GM12864 (cell line): ENCODE results near the gene PARD6G.

Experiments used
- DNase-seq: peaks from one replicate; pipeline ENCODE4 v3.0.0-alpha.2; 2011; ENCODE audit warnings: low read depth
- H3K4me3 ChIP-seq: 2 replicates; pipeline ENCODE4 v1.5.1; 2011; ENCODE audit warnings: mild to moderate bottlenecking, low read depth, low read length, control low read depth
- TF ChIP-seq, protein P1 (sequence below): IDR thresholded peaks from 2 replicates; pipeline ENCODE4 v1.5.1; 2011; ENCODE audit warnings: low read depth, mild to moderate bottlenecking, moderate library complexity, low read length, control low read depth, inconsistent platforms; ENCODE audit errors: missing control alignments

Gene PARD6G

DNA sequence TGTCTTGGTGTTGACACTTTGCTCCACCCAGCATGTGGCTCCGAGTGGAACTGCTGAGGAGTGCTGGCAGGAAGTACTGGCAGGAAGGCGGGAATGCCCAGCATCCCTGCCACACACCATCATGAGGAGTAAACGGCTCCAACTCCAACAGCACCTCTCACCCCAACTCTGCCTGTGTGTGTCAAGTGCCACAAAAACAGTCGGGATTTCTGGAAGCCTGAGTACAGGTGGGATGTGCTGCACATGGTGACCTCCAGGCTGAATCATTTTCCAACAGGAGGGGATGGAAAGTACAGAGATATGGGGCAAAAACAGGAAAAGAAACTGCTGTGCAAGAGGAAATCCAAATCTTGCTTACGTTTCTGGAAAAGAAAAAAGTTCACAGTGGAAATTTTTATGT lies 53.6 kb downstream of the PARD6G start:
- DNase-seq: no peak
- H3K4me3 ChIP-seq: no peak overlapping the region
- TF ChIP-seq, protein P1, sequence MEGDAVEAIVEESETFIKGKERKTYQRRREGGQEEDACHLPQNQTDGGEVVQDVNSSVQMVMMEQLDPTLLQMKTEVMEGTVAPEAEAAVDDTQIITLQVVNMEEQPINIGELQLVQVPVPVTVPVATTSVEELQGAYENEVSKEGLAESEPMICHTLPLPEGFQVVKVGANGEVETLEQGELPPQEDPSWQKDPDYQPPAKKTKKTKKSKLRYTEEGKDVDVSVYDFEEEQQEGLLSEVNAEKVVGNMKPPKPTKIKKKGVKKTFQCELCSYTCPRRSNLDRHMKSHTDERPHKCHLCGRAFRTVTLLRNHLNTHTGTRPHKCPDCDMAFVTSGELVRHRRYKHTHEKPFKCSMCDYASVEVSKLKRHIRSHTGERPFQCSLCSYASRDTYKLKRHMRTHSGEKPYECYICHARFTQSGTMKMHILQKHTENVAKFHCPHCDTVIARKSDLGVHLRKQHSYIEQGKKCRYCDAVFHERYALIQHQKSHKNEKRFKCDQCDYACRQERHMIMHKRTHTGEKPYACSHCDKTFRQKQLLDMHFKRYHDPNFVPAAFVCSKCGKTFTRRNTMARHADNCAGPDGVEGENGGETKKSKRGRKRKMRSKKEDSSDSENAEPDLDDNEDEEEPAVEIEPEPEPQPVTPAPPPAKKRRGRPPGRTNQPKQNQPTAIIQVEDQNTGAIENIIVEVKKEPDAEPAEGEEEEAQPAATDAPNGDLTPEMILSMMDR: no peak

DNA sequence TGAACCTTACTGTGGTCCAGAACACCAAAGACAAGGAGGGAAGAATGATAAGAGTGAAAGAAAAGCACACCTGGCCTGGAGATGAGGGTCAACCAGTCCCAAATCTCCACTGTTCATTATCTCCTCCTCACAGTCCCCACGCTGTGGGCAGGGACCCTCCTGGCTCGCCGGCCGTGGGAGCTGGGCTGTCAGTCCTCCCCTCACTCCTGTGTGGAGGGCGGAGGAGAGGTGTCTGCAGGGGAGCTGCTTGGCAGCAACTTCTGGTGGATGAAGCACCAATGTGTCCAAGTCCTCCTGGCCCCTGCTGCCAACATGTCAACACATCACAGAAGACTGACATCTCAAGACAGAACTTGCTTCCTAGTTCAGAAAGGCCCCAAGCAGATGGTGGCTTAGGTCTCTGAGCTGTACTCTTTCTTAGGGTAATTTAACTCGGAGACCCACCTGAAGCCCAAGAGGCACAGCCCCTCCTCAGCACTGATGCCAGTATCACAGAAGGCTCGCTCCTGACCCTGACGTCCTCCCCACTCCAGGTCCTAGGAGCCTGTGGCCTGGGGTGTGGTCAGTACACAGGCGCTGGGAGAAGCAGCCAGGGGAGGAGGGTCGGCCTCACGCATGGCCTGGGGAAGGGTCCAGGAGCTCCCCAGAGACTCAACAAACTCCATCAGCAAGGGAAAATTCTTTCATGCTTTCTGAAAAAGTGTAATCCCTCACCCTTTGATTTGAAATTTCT lies 54.5 kb downstream of the PARD6G start:
- no peak for DNase-seq
- H3K4me3 ChIP-seq: no peak overlapping the region

DNA sequence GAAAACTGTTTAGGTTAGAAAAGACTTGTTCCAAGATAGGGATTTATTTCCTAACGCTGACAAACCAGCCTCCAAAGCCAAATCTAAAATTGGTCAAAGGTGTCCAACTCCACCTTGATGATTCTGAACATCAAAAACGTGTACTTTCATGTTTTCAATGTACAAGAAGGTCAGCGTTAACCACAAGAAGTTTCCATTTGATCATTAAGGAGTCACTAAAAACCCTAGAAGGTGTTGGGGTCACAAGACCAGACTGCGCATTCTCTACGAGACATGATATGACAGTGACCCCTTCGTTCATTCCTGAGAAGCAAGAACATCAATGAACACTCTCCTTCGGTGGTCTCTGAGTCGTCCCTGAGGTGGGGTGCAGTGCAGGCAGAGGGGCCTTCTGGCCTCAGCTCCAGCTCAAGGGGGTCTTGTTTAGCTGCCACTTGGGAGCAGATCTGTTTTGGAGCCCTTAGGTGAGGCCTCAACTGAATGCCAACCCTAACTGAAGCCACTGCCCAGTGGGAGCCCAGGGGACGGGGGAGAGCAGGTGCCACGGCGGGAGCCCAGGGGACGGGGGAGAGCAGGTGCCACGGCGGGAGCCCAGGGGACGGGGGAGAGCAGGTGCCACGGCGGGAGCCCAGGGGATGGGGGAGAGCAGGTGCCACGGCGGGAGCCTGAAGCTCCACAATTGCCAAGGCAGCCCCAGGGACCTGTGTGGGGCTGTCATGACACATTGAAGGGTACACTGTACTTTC lies 55.2 kb downstream of the PARD6G start:
- no peak for DNase-seq
- no peak overlapping the region for H3K4me3 ChIP-seq
- TF ChIP-seq, protein P1: no peak

More for the DNA sequence above, 54.5 kb downstream of the PARD6G start:
- TF ChIP-seq, protein P1: no peak

DNA sequence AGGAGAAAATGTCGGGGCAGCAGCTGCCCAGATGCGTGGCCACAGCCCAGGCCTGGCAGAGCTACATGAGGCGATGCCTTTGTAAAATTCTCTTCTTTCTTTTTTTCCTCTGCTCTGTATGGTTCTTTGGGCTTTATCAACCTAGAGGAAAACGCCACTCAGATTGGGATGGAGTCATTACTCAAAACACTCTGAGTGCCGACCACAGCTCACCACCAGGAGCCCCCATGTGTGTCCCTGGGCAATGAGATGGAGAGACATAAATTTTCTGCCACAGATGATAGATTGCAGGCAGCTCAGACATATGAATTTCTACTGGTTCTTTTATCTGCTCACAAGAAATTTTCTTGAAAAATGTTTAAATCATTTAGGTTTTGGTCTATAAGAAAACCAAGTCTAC lies 56.0 kb downstream of the PARD6G start:
- TF ChIP-seq, protein P1: no peak
- H3K4me3 ChIP-seq: no peak overlapping the region
- DNase-seq: no peak

DNA sequence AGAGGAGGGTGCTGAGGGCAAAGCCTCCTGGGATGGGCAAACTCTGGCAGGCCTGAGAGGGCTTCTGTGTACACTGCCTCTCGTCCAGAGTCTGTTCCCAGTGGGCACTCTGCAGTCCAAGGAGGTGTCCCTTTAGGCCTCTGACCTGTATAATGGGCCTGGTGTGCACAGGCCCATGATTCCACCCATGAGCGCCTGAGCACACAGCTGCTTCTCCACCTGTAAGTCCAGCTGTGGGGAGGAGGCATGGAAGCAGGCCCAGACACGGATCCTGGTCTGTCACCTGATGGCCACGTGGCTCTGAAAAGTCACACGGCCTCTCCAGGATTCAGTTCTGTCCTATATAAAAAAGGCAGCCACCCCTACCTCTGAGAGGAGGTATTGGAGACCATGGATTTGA lies 57.0 kb downstream of the PARD6G start:
- TF ChIP-seq, protein P1: no peak
- no peak overlapping the region for H3K4me3 ChIP-seq
- DNase-seq: no peak

DNA sequence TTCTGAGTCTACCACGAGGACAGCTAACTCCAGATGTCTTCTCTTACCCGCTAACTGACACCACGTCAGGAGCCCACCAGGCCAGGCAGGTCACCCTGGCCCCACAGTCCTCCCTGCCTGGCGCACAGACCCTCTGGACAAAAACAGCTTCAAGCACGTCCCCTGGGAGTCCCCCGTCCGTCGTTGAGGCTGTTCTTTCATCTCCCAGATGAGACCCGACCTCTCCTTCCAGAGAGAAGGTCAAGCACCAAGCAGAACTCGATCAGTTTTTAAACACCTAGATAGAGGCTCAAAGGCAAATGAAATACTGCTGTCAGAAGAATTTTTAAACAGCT lies 57.8 kb downstream of the PARD6G start:
- H3K4me3 ChIP-seq: no peak overlapping the region
- no peak for DNase-seq
- TF ChIP-seq, protein P1: no peak
